Esophagus (tissue), 2 donors: ENCODE results near the gene S100A11. TPM values are rescaled to one million over a fixed set of nuclear protein-coding genes. Genes with fewer than 3 reads are reported as not detected.

Experiments
- H3K27ac ChIP-seq, 2 donors: one replicate each; pipeline ENCODE4 v1.5.1; 2013; ENCODE audit warnings: low read depth in 2 of 2, mild to moderate bottlenecking in 2 of 2, inconsistent platforms in 1 of 2, low read length in 1 of 2, moderate library complexity in 1 of 2
- H3K27me3 ChIP-seq, 2 donors: one replicate each; pipeline ENCODE4 v1.6.1; 2013; ENCODE audit warnings: low read length in 2 of 2, control low read depth in 1 of 2, mild to moderate bottlenecking in 1 of 2; ENCODE audit not compliant: insufficient read depth in 2 of 2, control insufficient read depth in 1 of 2
- H3K36me3 ChIP-seq, 2 donors: one replicate each; pipeline ENCODE4 v1.6.1; 2013; ENCODE audit warnings: low read length in 1 of 2; ENCODE audit not compliant: control insufficient read depth in 2 of 2, insufficient read depth in 2 of 2
- H3K4me1 ChIP-seq, 2 donors: one replicate each; pipeline ENCODE4 v1.6.1; 2013; ENCODE audit warnings: low read length in 1 of 2; ENCODE audit not compliant: control insufficient read depth in 2 of 2, insufficient read depth in 2 of 2
- H3K4me3 ChIP-seq, 2 donors: one replicate each; pipeline ENCODE4 v1.5.1; 2013; ENCODE audit warnings: low read length in 2 of 2, mild to moderate bottlenecking in 2 of 2, low read depth in 1 of 2, moderate library complexity in 1 of 2
- H3K9me3 ChIP-seq, 2 donors: one replicate each; pipeline ENCODE4 v1.6.1; 2013; ENCODE audit warnings: mild to moderate bottlenecking in 2 of 2, low read depth in 1 of 2, low read length in 1 of 2, moderate library complexity in 1 of 2; ENCODE audit not compliant: control insufficient read depth in 2 of 2, insufficient read depth in 1 of 2
- WGBS, 2 donors: extraction: QIAGEN DNeasy Blood & Tissue Kit; methylation state at CpG; one replicate each; pipeline ENCODE4 v1.1.7; 2013; 5-methylcytosine and 5-hydroxymethylcytosine counted together
- polyA plus RNA-seq, 2 donors: library from polyadenylated mRNA; stranded (reverse); fragments of 200-250 nt; gene quantifications; one replicate each; pipeline ENCODE4 v1.2.3, GENCODE V29; 2013
- donor health status: healthy with polysubstance abuse.
- donor health status: Bipolar disorder and iron deficiency.

S100A11 gene
- polyA plus RNA-seq, 2 donors = 5,583 to 11,944 TPM

DNA sequence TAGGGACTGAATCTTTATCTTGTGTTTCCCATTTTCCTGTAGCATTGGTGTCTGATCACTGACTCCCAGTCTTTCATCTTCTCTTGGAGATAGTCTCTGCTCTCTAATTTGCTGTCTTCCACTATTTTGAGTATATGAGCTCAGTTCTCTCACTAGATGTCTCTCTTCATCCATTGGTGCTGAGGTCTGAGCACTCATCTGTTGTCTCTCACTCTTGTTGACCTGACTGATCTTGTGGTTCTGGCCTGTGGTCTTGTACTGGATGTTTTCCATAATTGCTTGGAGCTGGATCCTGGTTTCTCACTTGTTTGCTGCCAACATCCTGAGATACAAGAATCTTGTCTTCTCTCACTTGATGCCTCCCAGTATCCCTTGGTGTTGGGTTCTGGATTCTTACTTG lies 25.1 kb upstream of the S100A11 start:
- H3K27me3 ChIP-seq = no peaks in the 10 kb centered on the region
- no peaks in the 10 kb centered on the region for H3K9me3 ChIP-seq
- H3K4me3 ChIP-seq = no peak overlapping the region
- no peaks in the 10 kb centered on the region for H3K36me3 ChIP-seq
- H3K4me1 ChIP-seq = no peaks in the 10 kb centered on the region
- H3K27ac ChIP-seq = no peak overlapping the region

DNA sequence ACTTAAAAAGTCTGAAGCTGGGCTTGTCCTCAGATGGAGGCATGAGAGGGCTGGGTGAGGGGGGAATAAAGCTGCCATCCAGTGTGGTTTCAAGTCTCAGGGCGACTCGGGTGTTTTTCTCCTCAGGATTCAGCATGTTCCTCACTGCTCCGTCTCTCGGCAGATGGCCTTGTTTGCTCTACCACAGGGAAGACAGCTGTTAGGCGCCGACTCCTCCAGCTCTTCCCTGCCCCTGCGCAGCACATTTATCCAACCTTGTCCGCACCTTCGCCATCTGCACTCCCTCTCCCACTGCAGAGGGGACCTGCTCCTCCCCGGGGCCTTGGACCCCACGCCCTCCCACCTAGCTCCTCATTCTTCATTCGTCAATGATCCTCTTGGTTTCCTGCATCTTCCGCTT lies 16.6 kb upstream of the S100A11 start:
- H3K27ac ChIP-seq = no peak overlapping the region
- 70 to 75% methylated on average over 13 of the region's 13 CpGs for WGBS, 2 donors
- no peaks in the 10 kb centered on the region for H3K36me3 ChIP-seq
- peaks cover 0 to 6% of the 10 kb centered on the region in 2 donors for H3K4me1 ChIP-seq
- no peaks in the 10 kb centered on the region for H3K9me3 ChIP-seq
- no peaks in the 10 kb centered on the region for H3K27me3 ChIP-seq
- H3K4me3 ChIP-seq = no peak overlapping the region

DNA sequence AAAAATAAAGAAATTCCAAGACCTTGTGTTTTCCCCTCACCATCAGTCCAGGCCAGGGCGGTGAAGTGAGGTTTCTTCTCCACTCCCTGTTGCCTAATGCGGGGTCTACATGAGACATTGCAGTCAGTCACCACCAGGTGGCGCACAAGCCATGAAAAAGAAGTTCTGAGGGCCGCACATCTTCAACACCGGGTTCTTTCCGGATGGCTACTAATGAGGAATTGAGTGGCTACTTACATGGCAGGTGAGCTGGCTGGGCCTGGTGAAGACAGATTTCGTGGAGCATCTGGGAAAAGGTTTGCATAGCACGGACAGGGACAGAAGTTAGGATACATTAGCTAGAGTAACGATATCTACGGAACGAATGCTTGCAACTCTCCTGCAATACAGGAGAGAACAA lies 15.8 kb upstream of the S100A11 start:
- Histone ChIP-seq H3K27ac (peak overlapping the region; percentile 22 to 93), H3K9me3 (no peaks in the 10 kb centered on the region), H3K36me3 (no peaks in the 10 kb centered on the region), H3K4me1 (peaks cover 0 to 7% of the 10 kb centered on the region in 2 donors), H3K4me3 (no peak overlapping the region), H3K27me3 (no peaks in the 10 kb centered on the region)
- WGBS, 2 donors = 28 to 29% methylated on average over 11 of the region's 11 CpGs

DNA sequence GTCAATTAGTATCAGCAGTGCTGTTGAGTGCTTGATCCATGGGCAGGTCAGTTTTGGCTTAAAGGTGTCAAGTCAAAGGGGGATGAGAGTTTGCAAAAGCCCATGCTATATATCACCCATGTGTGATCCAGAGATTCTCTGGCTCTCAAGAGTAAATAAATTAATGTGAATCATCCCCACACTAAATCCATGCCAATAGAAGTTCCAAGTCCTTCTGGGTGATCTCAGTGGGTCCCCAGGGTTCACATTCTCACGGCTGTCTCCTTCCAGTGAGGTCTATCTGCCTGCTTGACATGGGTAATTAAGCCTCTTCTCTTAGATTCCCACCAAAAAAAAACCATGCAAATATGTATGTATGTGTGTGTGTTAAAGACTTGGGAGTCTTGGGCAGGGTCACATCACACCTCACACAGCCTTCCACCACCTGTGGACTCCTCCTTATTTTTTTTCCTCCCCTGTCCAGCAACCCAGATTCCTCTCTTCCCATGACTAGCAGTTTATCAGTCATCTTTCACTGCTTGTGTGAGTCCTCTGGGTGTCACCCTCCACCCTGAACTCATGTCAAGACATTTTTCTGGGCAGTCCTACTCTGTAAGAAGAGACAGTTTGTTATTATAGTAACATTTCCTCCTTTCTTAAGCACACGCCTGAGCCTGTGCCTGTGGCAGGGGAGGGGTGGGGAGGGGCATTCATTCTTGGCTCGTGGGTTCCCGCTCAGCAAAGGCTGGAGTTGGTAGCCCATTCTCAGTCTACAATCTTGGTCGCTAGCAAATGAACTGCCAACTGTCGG lies 14.3 kb upstream of the S100A11 start:
- no peak overlapping the region for H3K4me3 ChIP-seq
- no peaks in the 10 kb centered on the region for H3K36me3 ChIP-seq
- H3K27me3 ChIP-seq = no peaks in the 10 kb centered on the region
- no peaks in the 10 kb centered on the region for H3K9me3 ChIP-seq
- H3K27ac ChIP-seq = peak overlapping the region; percentile 90 to 93
- WGBS, 2 donors = 37 to 46% methylated on average over 6 of the region's 6 CpGs
- peaks cover 0 to 7% of the 10 kb centered on the region in 2 donors for H3K4me1 ChIP-seq

- 68 to 70% methylated on average over 8 of the region's 8 CpGs for WGBS, 2 donors
- Histone ChIP-seq H3K27ac (peak overlapping the region in 1 of 2 donors; percentile 81), H3K27me3 (no peaks in the 10 kb centered on the region), H3K36me3 (no peaks in the 10 kb centered on the region), H3K4me3 (no peak overlapping the region), H3K9me3 (no peaks in the 10 kb centered on the region), H3K4me1 (peaks cover 0 to 7% of the 10 kb centered on the region in 2 donors)
Observed at GRCh38 chr1:152049291-152050083, 12.7 kb upstream of the S100A11 start.

DNA sequence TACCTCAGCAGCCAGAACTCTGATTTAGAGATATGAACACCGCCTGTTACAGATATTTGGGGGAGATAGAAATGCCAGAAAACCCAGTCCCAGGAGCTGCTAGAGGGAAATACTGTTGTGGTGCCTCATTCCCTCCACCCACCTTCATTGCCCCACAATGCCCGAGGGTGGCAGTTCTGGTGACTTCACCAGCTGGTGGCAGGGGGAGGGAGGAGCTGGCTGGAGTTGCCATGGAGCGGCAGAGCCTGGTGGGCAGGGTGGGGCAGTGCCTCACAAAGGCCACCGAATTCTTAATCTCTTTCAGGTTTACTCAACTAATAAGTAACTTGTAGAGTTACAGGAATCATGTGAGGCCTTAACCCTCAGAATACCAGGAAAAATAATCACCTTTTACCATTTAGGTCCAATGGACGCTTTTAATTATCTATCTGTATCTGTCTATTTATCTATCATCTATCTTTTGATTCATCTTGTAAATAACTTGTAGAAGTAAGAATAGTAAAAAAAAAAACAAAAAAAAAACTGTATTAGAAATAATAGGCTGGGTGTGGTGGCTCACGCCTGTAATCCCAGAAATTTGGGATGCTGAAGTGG lies 11.7 kb upstream of the S100A11 start:
- Histone ChIP-seq H3K4me1 (peaks cover 0 to 7% of the 10 kb centered on the region in 2 donors), H3K9me3 (no peaks in the 10 kb centered on the region)
- 31 to 34% methylated on average over 6 of the region's 6 CpGs for WGBS, 2 donors

GRCh38 chr1:152047730-152048415 lies 11.1 kb upstream of the S100A11 start:
- H3K4me1 ChIP-seq = peaks cover 0 to 7% of the 10 kb centered on the region in 2 donors

More for the DNA sequence above, 11.7 kb upstream of the S100A11 start:
- Histone ChIP-seq H3K27ac (peak overlapping the region; percentile 99), H3K36me3 (no peaks in the 10 kb centered on the region), H3K27me3 (no peaks in the 10 kb centered on the region), H3K4me3 (peak overlapping the region in 1 of 2 donors; percentile 2)

DNA sequence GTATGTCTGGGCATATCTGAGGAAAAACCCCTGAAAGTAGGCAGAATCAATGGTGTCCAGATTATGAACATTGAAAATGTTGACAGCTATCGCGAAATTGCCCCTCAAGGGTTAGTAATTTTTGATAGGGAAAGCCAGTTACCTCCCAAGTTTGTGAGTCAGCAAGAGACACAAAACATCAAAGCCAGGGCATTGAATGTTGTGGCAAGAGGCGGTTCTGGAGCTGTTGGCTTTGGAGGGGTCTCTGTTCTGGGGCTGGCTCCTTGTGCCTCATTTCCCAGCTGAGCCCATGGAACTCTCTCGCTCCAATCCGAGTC lies 10.6 kb upstream of the S100A11 start:
- H3K27me3 ChIP-seq = no peaks in the 10 kb centered on the region
- H3K4me3 ChIP-seq = no peak overlapping the region
- no peaks in the 10 kb centered on the region for H3K9me3 ChIP-seq
- H3K36me3 ChIP-seq = no peaks in the 10 kb centered on the region
- peak overlapping the region; percentile 99 for H3K27ac ChIP-seq
- WGBS, 2 donors = 31 to 38% methylated on average over 5 of the region's 5 CpGs
- peaks cover 0 to 7% of the 10 kb centered on the region in 2 donors for H3K4me1 ChIP-seq

More at GRCh38 chr1:152047730-152048415, 11.1 kb upstream of the S100A11 start:
- Histone ChIP-seq H3K36me3 (no peaks in the 10 kb centered on the region), H3K27ac (peak overlapping the region; percentile 99), H3K9me3 (no peaks in the 10 kb centered on the region), H3K27me3 (no peaks in the 10 kb centered on the region), H3K4me3 (peak overlapping the region; percentile 2 to 13)
- WGBS, 2 donors = 1 to 2% methylated on average over 13 of the region's 13 CpGs

- H3K4me1 ChIP-seq = peaks cover 0 to 2% of the 10 kb centered on the region in 2 donors
- no peak overlapping the region for H3K4me3 ChIP-seq
- peak overlapping the region in 1 of 2 donors; percentile 66 for H3K27ac ChIP-seq
- no peaks in the 10 kb centered on the region for H3K36me3 ChIP-seq
- H3K9me3 ChIP-seq = peaks cover 0 to 3% of the 10 kb centered on the region in 2 donors
- H3K27me3 ChIP-seq = no peaks in the 10 kb centered on the region
- WGBS, 2 donors = 27 to 36% methylated on average over 3 of the region's 3 CpGs
Observed at GRCh38 chr1:152044386-152044785, 7.6 kb upstream of the S100A11 start.
